Activated CD4-positive, alpha-beta T cell treated with anti-CD3 and anti-CD28 coated beads for 48 hours (primary cell): ENCODE results near the gene SPARC.

Experiments used
- DNase-seq: peaks from one replicate; pipeline ENCODE4 v3.0.0-alpha.2; 2020

SPARC gene

GRCh38 chr5:151677776-151678545 is 8.8 kb downstream of the SPARC start:
- no peak for DNase-seq

- DNase-seq, result no peak
These were observed 10.0 kb downstream of the SPARC start for GRCh38 chr5:151676719-151677118.

- DNase-seq, result no peak
These were observed 10.4 kb downstream of the SPARC start for GRCh38 chr5:151676314-151676712.

GRCh38 chr5:151675611-151676313 is 11.0 kb downstream of the SPARC start:
- no peak for DNase-seq

- DNase-seq, result no peak
These were observed 11.8 kb downstream of the SPARC start for GRCh38 chr5:151674626-151675610.

GRCh38 chr5:151673421-151673820 is 13.3 kb downstream of the SPARC start:
- DNase-seq, result no peak

GRCh38 chr5:151672516-151672915 is 14.2 kb downstream of the SPARC start:
- DNase-seq, result no peak

GRCh38 chr5:151671950-151672349 is 14.8 kb downstream of the SPARC start:
- no peak for DNase-seq

- no peak for DNase-seq
These were observed 15.6 kb downstream of the SPARC start for GRCh38 chr5:151670953-151671636.

- DNase-seq, result no peak
These were observed 16.5 kb downstream of the SPARC start for GRCh38 chr5:151670083-151670686.

GRCh38 chr5:151667083-151667482 is 19.6 kb downstream of the SPARC start:
- no peak for DNase-seq

- DNase-seq, result no peak
These were observed 21.1 kb downstream of the SPARC start for GRCh38 chr5:151665613-151666012.

- no peak for DNase-seq
These were observed 21.8 kb downstream of the SPARC start for GRCh38 chr5:151664694-151665585.

- DNase-seq, result no peak
These were observed 23.0 kb downstream of the SPARC start for GRCh38 chr5:151663617-151664293.

GRCh38 chr5:151662805-151663204 is 23.9 kb downstream of the SPARC start:
- no peak for DNase-seq

- no peak for DNase-seq
These were observed 24.6 kb downstream of the SPARC start for GRCh38 chr5:151661968-151662732.

GRCh38 chr5:151660616-151661495 is 25.9 kb downstream of the SPARC start:
- DNase-seq, result no peak

- peak; percentile 87 for DNase-seq
These were observed 27.5 kb downstream of the SPARC start for GRCh38 chr5:151659001-151659754.
